GM21360 (cell line): ENCODE data around the gene CS.
"Not testable (repeated sequence)": the region's sequence is repeated elsewhere in the genome, so short reads cannot be mapped to it uniquely, and the experiment has no call there.

Experiments
- ATAC-seq: cut with Tn5 transposase; IDR thresholded peaks from one replicate; pipeline ENCODE4 v1.9.1; 2021; ENCODE audit warnings: mild to moderate bottlenecking, moderate library complexity; ENCODE audit not compliant: unreplicated experiment

CS gene

GRCh38 chr12:56321610-56322009 is 21.5 kb upstream of the CS start:
- not testable (repeated sequence) for ATAC-seq

DNA sequence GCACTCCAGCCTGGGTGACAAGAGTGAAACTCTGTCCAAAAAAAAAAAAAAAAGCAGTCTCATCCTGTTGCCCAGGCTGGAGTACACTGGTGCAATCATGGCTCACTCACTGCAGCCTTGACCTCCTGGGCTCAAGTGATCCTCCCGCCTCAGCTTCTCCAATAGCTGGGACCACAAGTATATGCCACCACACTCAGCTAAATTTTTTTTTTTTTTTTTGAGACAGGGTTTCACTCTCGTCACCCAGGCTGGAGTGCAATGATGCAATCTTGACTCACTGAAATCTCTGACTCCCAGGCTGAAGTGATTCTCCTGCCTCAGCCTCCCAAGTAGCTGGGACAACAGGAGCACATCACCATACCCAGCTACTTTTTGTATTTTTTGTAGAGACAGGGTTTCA is 20.9 kb upstream of the CS start:
- ATAC-seq = no peak

- ATAC-seq = no peak
Observed at GRCh38 chr12:56317675-56318074, 17.5 kb upstream of the CS start.

DNA sequence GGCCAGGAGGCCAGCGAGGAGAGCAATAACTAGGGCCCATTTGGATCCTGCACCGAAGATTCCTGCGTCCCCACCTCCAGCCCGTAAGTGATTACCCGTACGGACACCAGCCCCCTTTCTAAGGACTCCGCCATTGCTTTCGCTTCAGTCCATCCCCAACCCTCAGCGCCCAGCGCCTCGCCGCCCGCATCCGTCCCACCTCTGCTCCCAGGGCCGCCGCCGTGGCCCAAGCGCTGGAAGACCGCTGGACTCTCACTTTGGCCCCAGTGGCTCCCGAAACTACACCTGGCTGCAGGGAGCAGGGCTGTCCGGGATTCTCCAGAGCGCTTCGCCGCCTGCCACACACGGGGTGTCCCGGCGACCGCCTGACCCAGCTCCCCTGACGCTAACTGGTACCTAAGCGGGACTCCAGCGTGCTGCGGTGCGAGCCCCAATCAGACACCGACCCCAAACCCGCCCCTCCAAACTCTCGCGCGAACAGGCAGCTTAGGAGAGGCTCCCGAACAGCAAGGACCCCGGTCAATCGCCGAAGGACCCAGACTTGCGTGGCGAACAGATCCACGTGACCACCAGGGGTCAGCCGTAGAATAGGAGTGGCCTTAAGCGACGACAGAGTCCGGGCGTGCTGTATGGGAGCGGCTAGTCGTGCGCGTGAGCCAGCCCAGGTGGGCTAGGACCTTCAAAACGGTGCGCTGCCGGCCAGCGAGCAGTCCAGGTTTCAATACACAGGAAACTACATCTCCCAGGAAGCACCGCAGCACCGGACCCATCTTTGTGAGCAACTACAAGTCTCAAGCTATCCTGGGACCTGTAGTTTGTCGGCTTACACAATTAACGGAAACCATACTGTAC is 15.7 kb upstream of the CS start, which contains the start of gene CNPY2:
CNPY2 (minus strand) TSS at position 367 of the 852 bp plus-strand sequence. CDS start 771 bp downstream, outside the sequence.
- peak; percentile 89 for ATAC-seq

GRCh38 chr12:56315249-56315621 is 15.1 kb upstream of the CS start:
- ATAC-seq = no peak

- no peak for ATAC-seq
Observed at GRCh38 chr12:56311003-56311402, 10.9 kb upstream of the CS start.

GRCh38 chr12:56308714-56309113 is 8.6 kb upstream of the CS start:
- ATAC-seq = no peak

DNA sequence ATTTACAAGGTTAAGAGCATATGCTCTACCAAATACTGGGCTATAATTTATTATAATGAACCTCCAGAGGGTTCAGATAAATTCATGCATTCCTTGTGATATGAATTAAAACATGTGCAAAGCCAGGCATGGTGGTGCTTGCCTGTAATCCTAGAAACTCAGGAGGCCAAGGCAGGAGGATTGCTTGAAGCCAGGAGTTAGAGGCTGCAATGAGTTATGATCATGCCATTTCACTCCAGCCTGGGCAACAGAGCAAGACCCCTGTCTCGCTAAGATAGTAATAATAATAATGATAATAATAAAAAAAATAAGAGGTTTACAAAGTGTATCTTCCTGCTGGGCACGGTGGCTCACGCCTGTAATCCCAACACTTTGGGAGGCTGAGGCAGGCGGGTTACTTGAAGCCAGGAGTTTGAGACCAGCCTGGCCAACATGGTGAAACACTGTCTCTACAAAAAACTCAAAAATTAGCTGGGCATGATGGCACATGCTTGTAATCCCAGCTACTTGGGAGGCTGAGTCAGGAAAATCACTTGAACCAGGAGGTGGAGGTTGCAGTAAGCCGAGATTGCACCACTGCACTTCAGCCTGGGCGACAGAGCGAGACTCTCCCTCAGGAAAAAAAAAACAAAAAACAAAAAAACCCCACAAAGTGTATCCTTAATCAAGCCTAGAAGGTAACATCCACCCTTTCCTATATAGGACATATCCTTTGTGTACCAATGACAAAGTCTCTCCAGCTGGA is 7.3 kb upstream of the CS start:
- no peak for ATAC-seq

DNA sequence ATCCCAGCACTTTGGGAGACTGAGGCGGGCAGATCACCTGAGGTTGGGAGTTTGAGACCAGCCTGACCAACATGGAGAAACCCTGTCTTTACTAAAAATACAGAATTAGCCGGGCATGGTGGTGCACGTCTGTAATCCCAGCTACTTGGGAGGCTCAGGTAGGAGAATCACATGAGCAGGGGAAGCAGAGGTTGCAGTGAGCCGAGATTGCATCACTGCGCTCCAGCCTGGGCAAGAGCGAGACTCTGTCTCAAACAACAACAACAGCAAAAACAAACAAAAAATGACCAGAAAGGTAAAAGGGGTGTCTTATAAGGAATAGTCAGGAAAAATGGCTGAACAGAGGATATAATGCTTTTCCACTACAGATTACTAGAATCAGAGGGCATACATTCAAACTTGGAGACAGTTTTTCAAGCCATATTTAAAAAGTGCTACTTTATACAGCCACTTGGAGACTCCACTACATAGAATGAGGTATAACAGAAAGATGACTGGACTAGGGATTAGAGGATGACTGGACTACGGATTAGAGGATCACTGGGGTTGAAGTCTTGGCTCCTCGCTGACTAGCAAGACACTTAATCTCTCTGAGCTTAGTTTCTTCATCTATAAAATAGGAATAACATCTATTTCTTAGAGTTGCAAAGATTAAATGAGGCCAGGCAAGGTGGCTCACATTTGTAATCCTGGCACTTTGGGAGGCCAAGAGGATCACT is 4.9 kb upstream of the CS start:
- ATAC-seq = no peak

GRCh38 chr12:56304276-56304675 is 4.1 kb upstream of the CS start:
- ATAC-seq = no peak

DNA sequence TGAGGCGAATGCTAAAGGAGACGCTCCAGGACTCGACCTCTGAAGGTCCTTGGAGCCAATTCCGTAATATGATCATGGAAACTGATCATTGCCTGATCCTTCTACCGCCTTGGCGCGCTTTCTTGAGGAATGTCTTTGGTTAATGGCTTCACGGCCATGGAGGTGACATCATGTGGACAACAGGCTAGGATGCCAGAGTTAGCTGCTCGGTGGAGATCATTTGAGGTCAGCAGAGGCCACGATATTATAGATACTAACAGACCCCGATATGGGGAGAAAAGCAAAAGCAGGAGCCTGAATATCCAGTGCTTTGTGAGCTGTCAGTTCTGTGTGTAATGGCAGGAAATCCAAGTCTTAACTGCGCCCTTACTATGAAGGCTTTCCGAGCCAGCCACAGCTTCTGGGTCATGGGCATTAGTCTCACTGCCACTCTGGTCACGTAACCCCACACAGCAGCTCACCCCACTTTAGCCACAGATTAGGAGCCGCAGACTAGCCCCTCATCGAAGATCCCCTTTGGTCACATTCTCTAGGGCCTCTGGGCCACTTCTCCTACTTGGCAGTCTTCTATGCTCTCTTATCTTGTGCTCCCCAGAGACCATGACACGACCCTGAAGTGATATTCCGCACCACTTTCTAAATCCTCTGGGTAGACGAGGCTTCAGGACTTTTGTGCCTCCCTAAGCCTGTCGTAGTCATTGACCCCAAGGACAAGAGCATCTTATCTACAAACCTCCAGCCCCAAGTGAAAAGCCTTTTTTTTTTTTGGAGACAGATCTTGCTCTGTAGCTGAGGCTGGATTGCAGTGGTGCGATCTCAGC is 724 bp upstream of the CS start:
- no peak for ATAC-seq

DNA sequence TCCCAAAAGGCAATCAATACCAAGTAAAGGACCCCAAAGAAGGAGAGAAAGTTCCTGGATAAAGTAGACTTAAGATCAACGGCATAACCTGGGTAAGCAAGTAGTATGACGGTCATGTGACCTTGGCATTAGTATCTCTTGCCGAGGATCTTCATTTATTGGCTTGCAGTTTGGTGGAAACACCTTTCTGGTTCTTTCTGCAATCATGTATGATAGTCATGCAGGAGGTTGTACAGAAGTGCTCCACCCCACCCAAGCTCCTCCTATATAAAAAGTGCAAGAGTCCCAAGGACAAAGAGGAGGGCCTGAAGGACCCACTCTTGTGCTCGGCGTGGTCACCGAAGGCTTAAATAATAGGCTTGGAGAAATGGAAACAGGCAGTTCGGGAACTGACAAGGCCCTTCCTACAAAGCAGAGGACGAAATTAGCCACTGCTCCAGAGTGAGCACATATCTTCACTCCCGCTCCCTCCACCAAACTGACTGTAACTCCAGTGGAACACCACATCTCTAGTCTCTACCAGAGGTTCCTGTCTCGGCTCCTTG is 750 bp downstream of the CS start:
- no peak for ATAC-seq

- no peak for ATAC-seq
Observed at GRCh38 chr12:56298828-56299227, 1.3 kb downstream of the CS start.

GRCh38 chr12:56297400-56297799 is 2.7 kb downstream of the CS start:
- ATAC-seq = no peak

GRCh38 chr12:56296295-56296694 is 3.8 kb downstream of the CS start:
- ATAC-seq = no peak

DNA sequence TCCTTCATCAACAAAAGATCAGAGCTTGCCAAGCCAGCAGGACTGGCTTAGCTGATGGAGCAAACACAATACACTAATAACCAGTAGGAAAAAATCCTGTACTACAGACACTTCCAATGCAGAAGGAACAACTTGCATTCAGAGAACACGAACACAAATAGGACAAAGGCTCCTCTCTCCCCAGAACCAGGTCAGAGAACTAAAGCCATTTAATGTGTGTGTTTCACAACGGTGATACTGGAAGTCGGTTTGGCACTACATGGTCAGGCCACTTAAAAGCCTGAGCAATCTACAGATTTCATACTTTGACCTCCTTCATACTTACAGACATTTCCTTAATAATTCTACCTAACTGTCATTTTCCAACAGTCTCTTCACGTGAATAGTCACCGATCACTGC is 6.3 kb downstream of the CS start:
- no peak for ATAC-seq

DNA sequence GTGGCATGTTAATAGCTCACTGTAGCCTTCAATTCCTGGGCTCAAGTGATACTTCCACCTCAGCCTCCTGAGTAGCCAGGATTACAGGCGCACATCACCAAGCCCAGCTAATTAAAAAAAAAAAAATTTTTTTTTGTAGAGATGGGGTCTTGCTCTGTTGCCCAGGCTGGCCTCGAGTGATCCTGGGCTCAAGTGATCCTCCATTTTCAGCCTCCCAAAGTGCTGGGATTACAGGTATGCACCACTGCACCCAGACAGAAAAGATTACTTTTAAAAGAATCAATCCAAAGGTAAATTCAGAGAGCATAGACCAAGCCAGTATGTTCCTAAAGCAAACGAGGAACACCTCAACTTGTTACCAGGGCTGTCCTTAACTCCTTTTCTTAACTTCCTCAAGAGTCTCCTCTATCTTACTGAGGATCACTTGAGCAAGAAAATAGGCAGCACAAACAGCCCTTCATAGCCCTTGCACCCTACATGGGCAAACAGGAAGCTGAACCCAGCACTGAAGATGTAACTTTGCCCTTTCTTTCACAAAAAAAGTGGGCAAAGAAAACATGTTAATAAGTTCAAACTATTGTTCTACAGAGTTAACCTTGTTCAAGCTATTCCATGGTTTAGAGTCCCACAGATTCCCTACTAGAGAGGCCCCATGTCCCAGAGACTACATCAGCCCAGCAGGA is 11.3 kb downstream of the CS start:
- ATAC-seq = no peak

- no peak for ATAC-seq
Observed at GRCh38 chr12:56286044-56286830, 13.9 kb downstream of the CS start.

- ATAC-seq = not testable (repeated sequence)
Observed at GRCh38 chr12:56284263-56284662, 15.9 kb downstream of the CS start.
